NCI-H2107 treated with DMSO at 0.1 percent for 48 hours (cell line): ENCODE data around the gene ZDHHC11B.
"Not testable (repeated sequence)": the region's sequence is repeated elsewhere in the genome, so short reads cannot be mapped to it uniquely, and the experiment has no call there.

Source experiments
- DNase-seq: peaks from one replicate; lab custom pipeline; 2025; ENCODE audit not compliant: unreplicated experiment; lab: John Stamatoyannopoulos, UW

ZDHHC11B gene

GRCh38 chr5:770585-770984 lies 13.9 kb downstream of the ZDHHC11B start:
- not testable (repeated sequence) for DNase-seq

GRCh38 chr5:769485-770145 lies 14.9 kb downstream of the ZDHHC11B start:
- not testable (repeated sequence) for DNase-seq

- DNase-seq: no peak
Observed at GRCh38 chr5:766666-767431, 17.7 kb downstream of the ZDHHC11B start.

- no peak for DNase-seq
Observed at GRCh38 chr5:765948-766631, 18.4 kb downstream of the ZDHHC11B start.

GRCh38 chr5:763998-764781 lies 20.3 kb downstream of the ZDHHC11B start:
- no peak for DNase-seq

GRCh38 chr5:763397-763796 lies 21.1 kb downstream of the ZDHHC11B start:
- DNase-seq: no peak

GRCh38 chr5:762996-763395 lies 21.5 kb downstream of the ZDHHC11B start:
- not testable (repeated sequence) for DNase-seq

- no peak for DNase-seq
Observed at GRCh38 chr5:761854-762710, 22.4 kb downstream of the ZDHHC11B start.

GRCh38 chr5:761059-761771 lies 23.3 kb downstream of the ZDHHC11B start:
- no peak for DNase-seq

- no peak for DNase-seq
Observed at GRCh38 chr5:760363-761058, 24.0 kb downstream of the ZDHHC11B start.

GRCh38 chr5:759781-760362 lies 24.7 kb downstream of the ZDHHC11B start:
- DNase-seq: no peak

GRCh38 chr5:759111-759751 lies 25.3 kb downstream of the ZDHHC11B start:
- DNase-seq: no peak

GRCh38 chr5:758698-759053 lies 25.9 kb downstream of the ZDHHC11B start:
- no peak for DNase-seq

- no peak for DNase-seq
Observed at GRCh38 chr5:757931-758697, 26.4 kb downstream of the ZDHHC11B start.

- DNase-seq: no peak
Observed at GRCh38 chr5:757346-757930, 27.1 kb downstream of the ZDHHC11B start.

- DNase-seq: no peak
Observed at GRCh38 chr5:756865-757345, 27.6 kb downstream of the ZDHHC11B start.

- DNase-seq: no peak
Observed at GRCh38 chr5:756171-756570, 28.4 kb downstream of the ZDHHC11B start.
